HS-27A (cell line): ENCODE results near the gene HIF3A.
A peak's percentile ranks its signal among the peaks of the same experiment; 100 is the strongest.

ENCODE experiments used
- DNase-seq: peaks from one replicate; pipeline ENCODE4 v3.0.0-alpha.2; 2012; ENCODE audit warnings: low read depth, missing footprints

HIF3A gene

DNA sequence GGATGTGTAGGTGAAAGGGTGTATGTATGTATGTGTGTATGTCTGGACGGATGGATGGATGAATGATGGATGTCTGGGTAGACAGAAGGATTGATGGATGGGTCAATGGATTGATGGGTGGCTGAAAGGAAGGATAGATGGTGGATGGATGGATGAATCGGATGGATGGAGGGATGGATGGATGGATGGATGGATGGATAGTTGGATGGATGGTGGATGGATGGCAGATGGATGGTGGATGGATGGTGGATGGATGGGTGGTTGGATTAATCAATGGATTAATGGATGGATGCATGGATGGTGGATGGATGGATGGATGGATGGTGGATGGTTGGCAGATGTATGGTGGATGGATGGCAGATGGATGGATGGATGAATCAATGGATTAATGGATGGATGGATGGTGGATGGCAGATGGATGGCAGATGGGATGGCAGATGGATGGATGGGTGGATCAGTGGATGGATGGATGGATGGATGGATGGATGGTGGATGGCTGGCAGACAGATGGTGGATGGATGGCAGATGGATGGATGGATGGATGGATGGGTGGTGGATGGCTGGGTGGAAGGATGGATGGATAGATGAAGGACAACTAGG lies 33.6 kb downstream of the HIF3A start:
- no peak for DNase-seq

DNA sequence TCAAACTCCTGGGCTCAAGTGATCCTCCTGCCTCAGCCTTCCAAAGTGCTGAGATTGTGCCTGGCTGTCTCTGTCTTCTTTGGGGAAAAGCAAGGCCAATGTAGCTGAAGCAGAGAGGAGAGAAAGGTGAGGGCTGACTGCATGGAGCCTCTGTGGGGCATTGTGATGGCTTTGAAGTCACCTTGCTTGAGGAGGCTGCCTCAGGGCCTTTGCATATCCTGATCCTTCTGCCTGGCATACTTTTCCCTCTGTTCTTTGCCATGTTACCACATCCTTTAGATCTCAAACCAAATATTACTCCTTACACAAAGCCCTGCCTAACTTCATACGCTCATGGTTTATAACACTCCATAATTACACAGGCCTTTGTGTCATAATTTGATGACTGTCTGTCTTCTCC lies 40.6 kb downstream of the HIF3A start:
- DNase-seq, result no peak

DNA sequence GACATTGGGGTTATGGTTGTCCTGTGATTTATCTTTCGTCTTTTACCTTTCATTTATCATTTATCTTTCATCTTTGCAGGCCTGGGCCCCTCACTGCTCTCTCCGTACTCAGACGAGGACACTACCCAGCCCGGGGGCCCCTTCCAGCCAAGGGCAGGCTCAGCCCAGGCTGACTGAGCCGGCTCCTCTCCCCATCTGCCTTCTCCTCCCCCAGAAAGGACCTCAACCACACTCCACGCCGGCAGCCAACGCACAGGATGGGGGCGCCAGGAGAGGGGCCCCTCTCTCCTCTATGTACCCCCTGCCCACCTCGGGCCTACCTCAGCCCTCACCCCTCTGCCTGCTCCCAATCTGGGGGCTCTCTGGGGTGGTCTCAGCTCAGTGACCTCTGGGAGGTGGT lies 42.6 kb downstream of the HIF3A start:
- DNase-seq, result no peak

DNA sequence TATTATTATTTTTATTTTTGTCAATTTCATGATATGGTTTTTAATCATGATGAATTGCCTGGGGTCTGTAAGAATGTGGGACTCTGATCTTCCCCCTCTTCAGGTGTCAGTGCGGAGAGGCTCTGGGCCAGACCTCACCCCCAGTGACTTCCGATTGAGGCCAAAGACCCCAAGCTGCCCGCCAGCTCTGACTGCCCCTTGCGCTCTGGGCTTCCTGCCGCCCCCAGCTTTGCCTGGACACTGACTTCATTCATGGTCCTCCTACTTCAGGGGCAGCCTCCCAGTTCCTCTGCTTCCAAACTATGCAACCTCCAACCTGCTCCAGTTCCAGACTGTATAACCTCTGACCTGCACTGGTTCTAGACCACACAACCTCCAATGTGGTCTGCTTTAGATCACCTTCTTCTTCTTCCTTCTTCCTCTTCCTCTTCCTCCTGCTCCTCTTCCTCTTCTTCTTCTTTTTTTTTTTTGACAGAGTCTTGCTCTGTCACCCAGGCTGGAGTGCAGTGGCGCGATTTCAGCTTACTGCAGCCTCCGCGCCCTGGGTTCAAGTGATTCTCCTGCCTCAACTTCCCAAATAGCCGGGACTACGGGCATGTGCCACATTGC lies 43.3 kb downstream of the HIF3A start:
- no peak for DNase-seq

DNA sequence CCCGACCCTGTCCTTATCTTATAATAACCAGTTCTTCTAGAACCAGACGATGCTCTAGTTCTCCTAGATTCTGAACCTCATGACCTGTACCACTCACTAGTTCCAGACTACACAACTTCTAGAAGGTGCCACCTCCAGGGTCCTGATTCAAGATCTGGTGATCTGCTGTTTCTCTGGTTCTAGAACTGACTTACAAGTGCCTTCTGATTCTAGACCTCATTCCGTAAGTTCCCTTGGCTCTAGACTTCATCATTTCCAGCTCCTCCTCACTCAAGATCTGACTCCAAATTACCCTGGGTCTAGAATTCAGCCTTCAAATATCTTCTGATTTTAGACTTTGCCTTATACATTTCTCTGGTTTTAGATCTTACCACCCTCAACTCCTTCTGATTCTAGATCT lies 45.1 kb downstream of the HIF3A start:
- DNase-seq, result no peak

DNA sequence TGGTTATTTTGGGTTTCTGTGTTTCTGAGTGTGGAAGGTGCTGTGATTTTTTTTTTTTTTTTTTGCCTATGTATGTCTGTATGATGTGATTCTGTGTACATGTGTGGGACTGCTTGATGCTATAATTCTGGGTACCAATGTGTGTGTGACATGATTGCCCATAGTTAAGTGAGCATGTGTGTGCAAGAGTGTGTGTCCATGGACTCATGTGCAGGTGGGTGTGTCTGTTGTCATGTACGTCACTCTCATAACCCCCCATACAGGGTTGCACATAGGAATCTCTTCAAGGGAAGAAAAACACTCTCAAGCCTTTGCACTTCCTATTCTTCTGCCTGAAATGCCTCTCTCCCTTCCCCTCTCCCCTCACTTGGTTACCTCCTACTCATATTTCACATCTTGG lies 47.5 kb downstream of the HIF3A start:
- DNase-seq, result no peak

DNA sequence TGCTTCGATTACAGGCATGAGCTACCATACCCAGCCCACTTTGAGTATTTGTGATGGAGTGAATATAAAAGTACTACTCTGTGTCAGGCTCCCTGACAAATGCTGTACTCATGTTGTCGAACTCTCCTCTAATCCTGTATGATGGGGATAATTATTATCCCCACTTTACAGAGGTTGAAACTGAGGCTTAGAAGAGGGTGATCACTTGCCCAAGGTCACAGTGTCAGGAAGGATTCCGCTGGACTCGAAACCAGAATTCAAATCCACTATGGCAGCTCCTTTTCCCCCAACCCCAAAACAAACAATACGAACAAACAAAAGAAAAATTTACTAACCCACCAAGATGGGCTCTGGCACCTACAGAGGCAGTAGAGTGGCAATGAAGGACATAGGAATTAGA lies 48.3 kb downstream of the HIF3A start:
- DNase-seq, result no peak

DNA sequence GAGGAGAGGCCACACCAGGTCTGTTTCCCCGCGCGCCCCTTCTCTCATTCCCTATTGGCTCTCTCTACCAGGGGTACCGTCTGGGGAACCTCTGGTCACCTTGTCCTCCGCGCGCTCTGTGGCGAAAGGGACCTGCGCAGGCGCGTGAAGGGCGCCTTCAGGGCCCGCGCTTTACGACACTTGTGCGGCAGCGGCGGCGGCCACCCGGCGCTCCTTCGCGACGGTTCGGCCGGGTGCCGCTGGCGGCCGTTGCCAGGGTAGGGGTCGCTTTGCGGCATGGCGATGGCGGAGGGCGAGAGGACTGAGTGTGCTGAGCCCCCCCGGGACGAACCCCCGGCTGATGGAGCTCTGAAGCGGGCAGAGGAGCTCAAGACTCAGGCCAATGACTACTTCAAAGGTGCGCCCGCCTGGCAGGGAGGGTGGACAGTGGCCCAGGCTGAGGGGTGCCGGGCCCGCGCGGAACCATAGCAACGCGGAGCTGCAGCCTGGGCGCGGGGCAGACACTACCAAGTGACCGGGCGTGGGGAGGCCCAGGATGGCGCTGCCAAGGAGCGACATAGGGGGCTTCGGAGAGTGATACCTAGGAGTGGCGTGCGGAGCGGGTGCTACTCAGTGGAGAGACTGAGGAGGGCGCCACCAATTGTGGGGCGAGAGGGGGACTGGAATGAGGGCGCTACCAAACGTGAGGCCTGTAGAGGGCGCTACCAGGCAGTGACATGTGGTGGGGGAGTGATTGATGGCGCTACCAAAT lies 50.2 kb downstream of the HIF3A start, which contains the start of gene PPP5C:
PPP5C (plus strand) TSS at position 267 of the 751 bp plus-strand sequence; CDS start at position 277, 10 bp downstream.
- DNase-seq, result peak; percentile 77

DNA sequence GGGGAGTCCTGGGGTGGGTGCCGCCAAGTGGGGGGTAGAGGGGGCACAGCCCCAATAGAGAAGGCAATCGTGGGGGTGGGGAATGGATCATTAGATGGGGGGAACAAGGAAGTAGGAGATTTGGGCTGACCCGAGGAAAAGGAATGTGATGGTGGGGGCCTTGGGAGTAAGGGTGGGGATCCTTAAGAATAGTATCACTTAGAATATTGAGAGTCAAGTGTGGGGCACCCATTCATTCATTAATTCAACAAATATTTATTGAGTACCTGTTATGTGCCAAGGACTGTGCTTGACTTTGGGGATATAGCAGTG lies 50.7 kb downstream of the HIF3A start:
- no peak for DNase-seq

DNA sequence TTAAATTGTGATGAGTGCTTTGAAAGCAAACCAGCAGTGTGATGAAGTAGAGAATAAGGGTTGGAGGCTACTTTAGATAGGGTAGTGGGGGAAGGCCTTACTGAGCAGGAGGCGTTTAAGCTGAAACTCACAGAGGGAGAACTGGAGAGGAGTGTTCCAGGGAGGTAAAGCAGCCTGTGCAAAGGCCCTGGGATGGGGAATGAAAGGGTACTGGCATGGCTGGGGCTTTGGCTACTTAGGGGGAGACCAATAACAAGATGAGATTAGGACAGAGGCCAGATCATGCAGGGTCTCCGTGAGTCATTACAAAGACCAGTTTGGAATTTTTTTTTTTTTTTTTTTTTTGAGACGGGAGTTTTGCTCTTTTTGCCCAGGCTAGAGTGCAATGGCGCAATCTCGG lies 51.1 kb downstream of the HIF3A start:
- no peak for DNase-seq

DNA sequence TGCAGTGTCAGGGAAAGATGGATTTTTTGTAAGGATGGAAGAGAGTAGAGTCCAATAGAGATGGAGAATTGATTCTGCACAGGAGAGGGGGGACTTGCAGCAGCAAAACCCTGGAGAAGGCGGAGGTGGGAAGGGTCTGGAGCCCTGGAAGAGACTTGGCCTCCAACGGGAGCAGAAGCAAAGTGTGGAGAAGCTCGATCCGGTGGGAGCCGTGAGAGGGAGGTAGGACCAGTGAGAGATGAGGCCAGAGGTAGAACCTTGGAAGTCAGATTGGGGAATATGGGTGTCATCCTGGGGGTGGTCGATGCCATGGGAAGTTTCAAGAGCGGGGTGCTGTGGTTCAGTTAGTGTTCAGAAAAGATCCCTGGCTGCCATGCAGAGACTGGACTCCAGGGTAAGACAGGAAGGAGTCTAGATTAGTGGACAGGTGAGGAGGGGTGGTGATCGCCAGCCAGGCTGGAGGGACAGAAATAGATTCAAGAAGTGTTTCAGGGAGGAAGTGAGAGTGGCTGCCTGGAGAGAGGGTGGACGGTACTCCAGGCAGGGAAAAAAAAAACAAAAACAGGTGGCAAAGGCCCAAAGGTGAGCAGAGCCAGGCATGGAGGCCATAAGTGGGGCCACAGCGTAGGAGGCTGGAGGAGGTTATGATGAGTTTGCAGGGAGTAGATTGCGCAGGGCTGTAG lies 52.6 kb downstream of the HIF3A start:
- DNase-seq, result no peak

DNA sequence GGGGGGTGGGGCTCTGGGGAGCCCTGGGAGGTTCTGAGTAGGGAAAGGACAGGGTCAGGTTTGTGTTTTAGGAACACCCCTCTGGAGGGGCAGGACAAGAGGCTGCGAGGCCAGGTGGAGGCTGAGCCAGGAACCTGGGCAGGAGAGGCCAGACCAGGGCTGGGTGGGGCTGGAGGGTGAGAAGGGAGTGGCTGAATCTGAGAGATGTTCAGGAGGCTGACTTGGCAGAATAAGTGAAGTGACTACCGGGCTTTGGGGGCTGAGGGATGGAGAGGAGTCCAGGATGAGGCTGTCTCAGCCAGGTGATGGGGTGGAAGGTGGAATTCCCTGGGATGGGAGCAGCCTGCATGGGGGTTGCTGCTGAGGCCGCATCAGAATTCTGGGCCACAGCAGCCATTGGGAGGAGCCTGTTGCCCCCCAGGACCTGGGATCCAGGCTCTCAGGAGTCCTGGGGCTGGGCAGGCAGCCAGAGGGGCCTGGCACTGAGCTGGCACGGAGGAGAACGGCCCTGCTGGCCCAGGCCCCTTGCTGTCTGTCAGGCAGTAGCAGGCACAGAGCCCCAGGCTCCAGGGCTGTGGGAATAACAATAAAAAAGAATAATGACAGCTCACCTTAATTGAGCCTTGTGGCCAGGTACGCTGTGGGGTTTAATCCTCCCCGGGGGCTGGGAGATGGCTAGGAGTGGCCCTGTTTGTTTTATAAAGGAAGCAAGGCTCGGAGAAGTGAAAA lies 53.4 kb downstream of the HIF3A start:
- DNase-seq, result no peak

DNA sequence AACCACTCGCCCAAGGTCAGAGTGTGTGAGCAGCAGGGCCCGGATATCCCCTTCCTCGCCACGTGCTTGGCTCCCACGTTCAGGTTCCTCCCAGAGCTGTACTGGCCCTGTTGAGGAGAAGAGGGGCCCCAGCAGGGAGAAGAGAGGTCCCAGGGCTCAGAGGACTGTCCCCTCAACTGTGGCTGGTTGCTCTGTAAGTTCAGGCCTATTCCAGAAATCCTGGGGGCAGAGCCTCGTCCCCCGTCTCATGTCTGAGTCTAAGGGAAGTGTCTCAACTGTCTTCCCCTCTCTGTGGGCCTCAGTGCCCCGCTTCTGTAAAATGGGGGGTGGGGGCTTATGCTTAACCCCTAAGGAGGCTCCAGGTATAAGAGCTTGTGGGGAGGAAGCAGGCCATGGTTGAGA lies 53.9 kb downstream of the HIF3A start:
- no peak for DNase-seq

DNA sequence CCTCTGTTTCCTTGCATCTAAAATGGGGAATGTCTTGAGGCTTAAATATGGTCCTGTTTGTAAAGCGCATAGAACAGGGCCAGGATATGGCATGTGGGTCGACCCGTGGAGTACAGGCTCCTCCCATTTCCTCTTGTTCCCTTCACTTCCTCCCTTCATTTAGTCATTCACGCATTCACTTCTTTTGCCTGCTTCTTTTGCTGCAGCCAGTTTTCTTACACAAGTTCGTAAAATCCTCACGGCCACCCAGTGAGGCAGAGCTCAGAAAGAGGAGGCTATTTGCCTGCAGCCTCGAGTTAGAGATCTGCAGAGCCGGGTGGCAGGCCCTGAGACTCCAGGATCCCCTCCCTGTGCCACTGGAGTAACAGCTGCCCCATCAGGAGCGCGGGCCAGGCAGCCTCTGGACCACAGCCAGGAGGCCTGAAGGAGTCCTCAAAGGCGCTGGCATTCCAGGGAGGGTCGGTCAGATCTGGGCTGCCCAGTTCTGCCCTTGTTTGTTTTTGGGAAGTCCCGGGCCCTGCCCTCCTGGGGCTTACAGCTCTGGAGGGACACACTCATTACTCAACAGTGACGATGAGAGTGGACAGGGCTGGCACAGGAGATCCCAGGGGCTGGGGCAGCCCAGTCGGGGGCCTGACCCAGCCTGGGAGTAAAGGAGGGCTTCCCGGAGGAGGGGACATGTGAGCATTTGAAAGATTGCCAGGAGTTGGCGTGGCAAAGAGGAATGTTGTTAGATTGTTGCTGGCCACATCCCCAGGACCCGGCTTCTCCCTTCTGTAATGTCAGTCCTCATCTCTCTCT lies 54.6 kb downstream of the HIF3A start:
- peak; percentile 94 for DNase-seq

DNA sequence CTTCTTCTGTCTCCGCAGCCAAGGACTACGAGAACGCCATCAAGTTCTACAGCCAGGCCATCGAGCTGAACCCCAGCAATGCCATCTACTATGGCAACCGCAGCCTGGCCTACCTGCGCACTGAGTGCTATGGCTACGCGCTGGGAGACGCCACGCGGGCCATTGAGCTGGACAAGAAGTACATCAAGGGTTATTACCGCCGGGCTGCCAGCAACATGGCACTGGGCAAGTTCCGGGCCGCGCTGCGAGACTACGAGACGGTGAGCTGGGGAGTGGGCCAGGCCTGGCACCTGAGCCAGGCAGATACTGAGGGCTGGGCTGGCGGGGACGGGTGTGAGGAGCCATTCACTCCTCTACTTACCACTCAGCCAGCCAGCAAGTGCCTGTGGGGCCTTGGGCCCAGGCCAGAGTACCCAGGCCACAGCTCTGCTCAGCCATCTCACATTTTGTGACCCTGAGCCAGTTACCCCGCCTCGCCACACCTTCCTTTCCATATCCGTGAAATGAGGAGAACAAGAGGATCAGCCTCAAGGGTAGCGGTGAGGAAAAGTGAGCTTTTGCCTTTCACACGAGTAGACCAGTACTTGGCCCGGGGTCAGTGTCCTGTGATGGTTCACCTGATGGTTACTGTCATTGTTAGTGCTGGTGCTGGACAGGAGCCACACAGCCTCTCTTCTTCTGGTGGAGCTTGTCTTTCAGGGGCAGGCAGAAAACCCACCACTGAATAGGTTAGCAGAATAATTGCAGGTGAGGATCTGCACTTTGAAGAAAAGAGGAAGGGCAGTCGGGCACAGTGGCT lies 57.1 kb downstream of the HIF3A start:
- DNase-seq, result no peak

DNA sequence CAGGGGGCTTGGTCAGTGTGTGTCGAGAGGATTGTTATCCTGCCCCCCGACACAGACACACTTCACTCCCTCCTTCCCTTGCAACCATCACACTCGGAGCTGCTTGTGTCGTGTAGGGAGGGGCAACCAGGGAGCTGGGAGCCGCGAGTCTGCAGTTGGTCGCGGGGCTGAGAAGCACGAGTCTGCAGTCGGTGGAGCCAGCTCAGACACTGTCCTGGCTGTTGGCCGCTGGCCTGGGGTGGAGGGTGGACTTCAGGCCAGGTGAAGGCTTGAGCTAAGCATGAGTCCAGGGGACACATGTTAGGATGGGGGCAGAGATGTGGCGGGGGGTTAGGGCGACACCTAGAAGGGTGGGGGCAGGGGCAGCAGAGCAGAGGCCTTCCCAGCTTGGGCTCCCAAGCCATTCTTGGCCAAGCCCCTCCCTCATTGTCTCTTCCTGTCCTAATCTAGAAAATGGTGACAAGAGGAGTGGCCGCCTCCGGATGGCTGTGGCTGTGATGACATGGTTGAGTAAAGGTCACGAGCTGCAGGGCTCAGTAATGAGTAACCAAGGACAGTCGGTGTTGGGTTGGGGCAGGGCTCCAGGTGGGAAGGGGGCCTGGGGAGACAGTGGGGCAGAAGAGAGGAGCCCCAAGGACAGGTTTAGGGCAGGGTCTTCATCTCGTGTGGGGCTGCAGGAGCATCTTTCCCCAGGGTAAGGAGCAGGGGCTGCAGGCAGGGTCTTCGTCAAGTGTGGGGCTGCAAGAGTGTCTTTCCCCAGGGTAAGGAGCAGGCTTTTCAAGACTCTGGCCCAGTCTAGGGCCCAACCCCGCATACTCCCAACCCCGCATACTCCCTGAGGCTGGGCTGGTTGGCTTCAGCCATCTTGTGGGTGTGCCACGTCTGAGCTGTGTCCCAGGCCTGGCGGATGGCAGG lies 58.6 kb downstream of the HIF3A start:
- no peak for DNase-seq

DNA sequence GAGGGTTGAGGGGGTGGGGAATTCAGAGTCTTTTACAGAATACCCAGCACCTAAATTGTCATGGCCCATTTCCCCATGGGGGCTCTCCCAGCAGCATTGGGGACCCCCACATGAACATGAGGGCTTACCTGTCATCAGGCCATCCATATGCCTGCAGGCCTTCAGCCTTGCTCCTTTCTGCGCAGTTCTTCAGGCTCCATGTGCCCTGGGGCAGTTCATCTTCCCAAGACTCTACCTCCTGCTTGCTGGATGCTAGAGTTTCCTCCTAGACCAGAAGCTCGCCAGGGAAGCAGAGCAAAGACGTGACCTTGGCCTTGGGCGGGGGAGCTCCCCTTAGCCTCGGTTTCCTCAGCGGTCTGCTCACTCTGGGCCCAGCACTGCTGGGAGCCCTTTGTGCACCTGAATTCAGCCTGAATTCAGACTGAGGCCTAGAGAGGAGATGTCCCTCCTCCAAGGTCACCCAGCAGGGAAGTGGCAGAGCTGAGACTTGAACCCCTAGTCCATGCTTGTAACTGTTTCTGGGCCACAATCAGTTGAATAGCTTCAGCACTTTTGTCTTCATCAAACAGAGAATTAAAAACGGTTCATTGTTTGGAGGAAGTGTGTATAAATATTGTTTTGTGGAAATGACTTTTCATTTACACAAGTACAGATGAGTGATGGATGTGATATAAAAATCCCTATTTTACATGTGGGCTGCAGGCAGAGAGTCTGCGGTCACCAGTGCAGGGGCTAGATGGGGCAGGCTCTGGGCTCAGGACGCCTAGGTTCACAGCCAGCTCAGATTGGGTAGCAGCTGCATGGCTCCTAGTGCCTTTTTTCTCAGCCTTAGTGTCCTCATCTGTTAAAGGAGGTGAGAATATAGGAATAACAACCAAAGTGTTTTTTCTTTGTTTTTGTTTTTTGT lies 59.6 kb downstream of the HIF3A start:
- DNase-seq, result no peak

DNA sequence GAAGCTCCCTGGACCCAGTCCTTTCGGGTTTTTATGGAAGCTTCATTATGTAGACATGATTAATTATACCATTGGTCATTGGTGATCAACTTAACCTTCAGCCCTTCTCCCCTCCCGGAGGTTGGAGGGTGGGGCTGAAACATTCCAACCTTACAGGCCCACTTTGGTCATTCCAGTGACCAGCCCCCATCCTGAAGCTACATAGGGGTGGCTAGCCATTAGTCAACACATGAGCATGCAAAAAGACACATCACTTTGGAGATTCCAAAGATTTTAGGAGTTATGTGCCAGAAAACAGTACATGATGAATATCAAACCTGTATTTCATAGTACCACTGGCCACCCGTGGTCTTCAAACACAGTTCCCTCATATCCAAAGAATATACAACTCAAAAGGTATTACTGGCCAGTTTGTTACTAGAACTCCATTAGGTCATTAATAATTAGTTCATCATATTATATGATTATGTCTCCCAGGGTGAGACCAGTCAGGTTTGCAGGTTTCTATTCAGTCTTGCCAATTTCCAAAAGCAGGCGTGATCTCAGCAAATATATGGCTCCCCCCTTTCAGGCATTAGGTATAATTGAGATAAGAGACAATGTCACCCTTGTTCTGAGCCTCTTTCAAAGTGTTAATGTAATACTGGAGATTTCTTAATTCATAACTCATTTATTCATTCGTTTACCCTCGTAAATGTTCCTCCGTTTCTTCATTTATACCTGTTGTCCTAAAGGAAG lies 61.2 kb downstream of the HIF3A start:
- DNase-seq, result peak; percentile 73
